ENCODE results near the gene TLE1. TPM values are rescaled to one million over a fixed set of nuclear protein-coding genes. Genes with fewer than 3 reads are reported as not detected.

The TLE1 gene
- total and polyA plus RNA-seq, 10 of the 15 experiments (the other 5 are each of a cell fraction or from before 2014, with no cell fraction given), result 0.04 to 0.23 (median 0.10) TPM; not detected in 6

DNA sequence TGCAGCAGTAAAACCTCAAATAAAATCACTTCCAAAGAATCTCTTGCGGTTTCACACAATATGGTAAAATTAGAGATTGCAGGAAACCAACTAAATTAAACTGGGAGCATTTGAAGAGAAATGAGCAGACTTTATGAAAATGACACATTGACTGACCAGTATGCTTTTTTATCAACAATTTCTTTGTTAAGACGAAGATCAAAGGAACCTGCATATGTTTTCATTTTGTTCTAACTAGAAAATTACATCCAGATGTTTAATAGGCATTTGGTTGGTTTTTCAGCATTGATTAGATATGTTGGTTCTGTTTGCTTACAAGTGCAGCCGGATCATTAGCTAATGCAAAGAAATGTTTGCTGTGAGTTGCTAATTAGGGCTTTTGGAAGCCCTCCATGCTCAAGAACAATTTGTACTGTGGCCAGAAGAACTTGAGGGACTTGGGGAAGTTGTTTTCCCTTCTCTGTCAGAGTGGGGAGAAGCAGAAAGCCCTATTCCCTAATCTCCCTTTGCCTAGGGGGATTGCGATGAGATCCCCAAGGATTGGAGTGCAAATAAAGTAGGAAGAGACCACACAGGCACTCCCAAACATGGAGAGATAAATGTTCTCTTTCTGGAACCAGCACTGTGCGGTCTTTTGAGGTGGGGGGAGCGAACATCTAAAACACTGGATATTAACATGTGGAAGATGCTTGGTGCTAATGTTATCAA is 4.5 kb upstream of the TLE1 start:
- FAIRE-seq, result no peak
- no peak for TF ChIP-seq TCF7 (IDR thresholded peaks at IDR 0.05; ENCODE audit: borderline replicate concordance)
- TF ChIP-seq, protein P1, sequence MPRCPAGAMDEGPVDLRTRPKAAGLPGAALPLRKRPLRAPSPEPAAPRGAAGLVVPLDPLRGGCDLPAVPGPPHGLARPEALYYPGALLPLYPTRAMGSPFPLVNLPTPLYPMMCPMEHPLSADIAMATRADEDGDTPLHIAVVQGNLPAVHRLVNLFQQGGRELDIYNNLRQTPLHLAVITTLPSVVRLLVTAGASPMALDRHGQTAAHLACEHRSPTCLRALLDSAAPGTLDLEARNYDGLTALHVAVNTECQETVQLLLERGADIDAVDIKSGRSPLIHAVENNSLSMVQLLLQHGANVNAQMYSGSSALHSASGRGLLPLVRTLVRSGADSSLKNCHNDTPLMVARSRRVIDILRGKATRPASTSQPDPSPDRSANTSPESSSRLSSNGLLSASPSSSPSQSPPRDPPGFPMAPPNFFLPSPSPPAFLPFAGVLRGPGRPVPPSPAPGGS (IDR thresholded peaks at IDR 0.05; ENCODE audit: borderline replicate concordance, insufficient read depth, low read depth, low read length, poor library complexity, severe bottlenecking), result no peak
- no peak for TF ChIP-seq IKZF1 (conservative IDR thresholded peaks at IDR 0.05)
- TF ChIP-seq MXI1 (IDR thresholded peaks at IDR 0.05; ENCODE audit: low read depth, low read length), result no peak
- TF ChIP-seq, protein P2, sequence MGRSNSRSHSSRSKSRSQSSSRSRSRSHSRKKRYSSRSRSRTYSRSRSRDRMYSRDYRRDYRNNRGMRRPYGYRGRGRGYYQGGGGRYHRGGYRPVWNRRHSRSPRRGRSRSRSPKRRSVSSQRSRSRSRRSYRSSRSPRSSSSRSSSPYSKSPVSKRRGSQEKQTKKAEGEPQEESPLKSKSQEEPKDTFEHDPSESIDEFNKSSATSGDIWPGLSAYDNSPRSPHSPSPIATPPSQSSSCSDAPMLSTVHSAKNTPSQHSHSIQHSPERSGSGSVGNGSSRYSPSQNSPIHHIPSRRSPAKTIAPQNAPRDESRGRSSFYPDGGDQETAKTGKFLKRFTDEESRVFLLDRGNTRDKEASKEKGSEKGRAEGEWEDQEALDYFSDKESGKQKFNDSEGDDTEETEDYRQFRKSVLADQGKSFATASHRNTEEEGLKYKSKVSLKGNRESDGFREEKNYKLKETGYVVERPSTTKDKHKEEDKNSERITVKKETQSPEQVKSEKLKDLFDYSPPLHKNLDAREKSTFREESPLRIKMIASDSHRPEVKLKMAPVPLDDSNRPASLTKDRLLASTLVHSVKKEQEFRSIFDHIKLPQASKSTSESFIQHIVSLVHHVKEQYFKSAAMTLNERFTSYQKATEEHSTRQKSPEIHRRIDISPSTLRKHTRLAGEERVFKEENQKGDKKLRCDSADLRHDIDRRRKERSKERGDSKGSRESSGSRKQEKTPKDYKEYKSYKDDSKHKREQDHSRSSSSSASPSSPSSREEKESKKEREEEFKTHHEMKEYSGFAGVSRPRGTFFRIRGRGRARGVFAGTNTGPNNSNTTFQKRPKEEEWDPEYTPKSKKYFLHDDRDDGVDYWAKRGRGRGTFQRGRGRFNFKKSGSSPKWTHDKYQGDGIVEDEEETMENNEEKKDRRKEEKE (IDR thresholded peaks at IDR 0.05), result no peak
- TF ChIP-seq SMAD5 (IDR thresholded peaks at IDR 0.05; ENCODE audit: low read depth), result no peak
- no peak for TF ChIP-seq BACH1 (IDR thresholded peaks at IDR 0.05; ENCODE audit: borderline replicate concordance)
- TF ChIP-seq ZNF384 (IDR thresholded peaks at IDR 0.05; ENCODE audit: borderline replicate concordance, low read depth, low read length), result no peak
- TF ChIP-seq, protein P3, sequence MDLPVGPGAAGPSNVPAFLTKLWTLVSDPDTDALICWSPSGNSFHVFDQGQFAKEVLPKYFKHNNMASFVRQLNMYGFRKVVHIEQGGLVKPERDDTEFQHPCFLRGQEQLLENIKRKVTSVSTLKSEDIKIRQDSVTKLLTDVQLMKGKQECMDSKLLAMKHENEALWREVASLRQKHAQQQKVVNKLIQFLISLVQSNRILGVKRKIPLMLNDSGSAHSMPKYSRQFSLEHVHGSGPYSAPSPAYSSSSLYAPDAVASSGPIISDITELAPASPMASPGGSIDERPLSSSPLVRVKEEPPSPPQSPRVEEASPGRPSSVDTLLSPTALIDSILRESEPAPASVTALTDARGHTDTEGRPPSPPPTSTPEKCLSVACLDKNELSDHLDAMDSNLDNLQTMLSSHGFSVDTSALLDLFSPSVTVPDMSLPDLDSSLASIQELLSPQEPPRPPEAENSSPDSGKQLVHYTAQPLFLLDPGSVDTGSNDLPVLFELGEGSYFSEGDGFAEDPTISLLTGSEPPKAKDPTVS (IDR thresholded peaks at IDR 0.05; ENCODE audit: low read depth, low read length), result no peak
- no peak for TF ChIP-seq ZSCAN29 (IDR thresholded peaks at IDR 0.05)
- TF ChIP-seq DPF2 (IDR thresholded peaks at IDR 0.05), result no peak
- TF ChIP-seq ESRRA (IDR thresholded peaks at IDR 0.05; ENCODE audit: low read length), result no peak
- TF ChIP-seq CHD4 (IDR thresholded peaks at IDR 0.05), result no peak
- no peak for TF ChIP-seq IKZF2 (IDR thresholded peaks at IDR 0.05)
- TF ChIP-seq POLR2A (IDR thresholded peaks at IDR 0.05; ENCODE audit: low read depth, low read length), result no peak
- TF ChIP-seq, protein P4, sequence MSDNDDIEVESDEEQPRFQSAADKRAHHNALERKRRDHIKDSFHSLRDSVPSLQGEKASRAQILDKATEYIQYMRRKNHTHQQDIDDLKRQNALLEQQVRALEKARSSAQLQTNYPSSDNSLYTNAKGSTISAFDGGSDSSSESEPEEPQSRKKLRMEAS (IDR thresholded peaks at IDR 0.05; ENCODE audit: low read depth, low read length), result no peak
- TF ChIP-seq MTA2 (IDR thresholded peaks at IDR 0.05; ENCODE audit: low read depth), result no peak
- TF ChIP-seq SPI1 (IDR thresholded peaks at IDR 0.05; ENCODE audit: borderline replicate concordance, insufficient read depth, low read depth, low read length), result no peak
- TF ChIP-seq MEF2A (IDR thresholded peaks at IDR 0.05; ENCODE audit: insufficient read depth, low read depth, low read length), result no peak
- in situ Hi-C loops (cut with MboI), result no loop called here

More for the DNA sequence above, 4.5 kb upstream of the TLE1 start:
- Histone ChIP-seq H3K79me2 (ENCODE audit: control insufficient read depth, insufficient read depth, low read length) (no peaks in the 10 kb centered on the region), H3K36me3 (ENCODE audit: control insufficient read depth in 2 of 2, insufficient read depth in 2 of 2, low read length in 1 of 2) (no peaks in the 10 kb centered on the region), H3K4me3 (no peak overlapping the region), H3K27me3 (replicated peaks in 1 of 2; ENCODE audit: control insufficient read depth in 2 of 2, insufficient read depth in 2 of 2, low read length in 1 of 2) (no peaks in the 10 kb centered on the region; a peak in 2 of 4 replicates), H2AFZ (ENCODE audit: control insufficient read depth, low read depth, low read length) (no peak overlapping the region), H3K9ac (ENCODE audit: control insufficient read depth, insufficient read depth, low read length) (no peak overlapping the region), H4K20me1 (ENCODE audit: control insufficient read depth, insufficient read depth) (no peaks in the 10 kb centered on the region), H3K4me1 (ENCODE audit: control insufficient read depth, insufficient read depth, low read length) (no peaks in the 10 kb centered on the region), H3K4me2 (ENCODE audit: control insufficient read depth, insufficient read depth) (no peak overlapping the region), H3K9me3 (replicated peaks; ENCODE audit: control insufficient read depth, insufficient read depth, low read length) (no peaks in the 10 kb centered on the region; the same call in 2 of the 3 replicates), H3K27ac (ENCODE audit: control insufficient read depth, insufficient read depth) (no peak overlapping the region)
- intact Hi-C loops (cut with micrococcal nuclease; ENCODE audit: unreplicated experiment), result no loop called here
- ChIA-PET SMC1A (ENCODE audit: uncharacterized antibody, unreplicated experiment) (no interaction called here), POLR2A (no interaction called here), RAD21 (ENCODE audit: unreplicated experiment) (no interaction called here), CTCF (no interaction called here)
- 58% methylated on average over 6 of the region's 6 CpGs for WGBS (ENCODE audit: insufficient coverage, insufficient replicate concordance, low lambda C conversion rate, missing lambda C conversion rate)
- DNase-seq (ENCODE audit: low read depth, low spot score) (no peak), ATAC-seq (no peak)
- no TSS peak for BruUV-seq (replicated peaks)

Measured in GM12878 (cell line).